HG03159 (cell line): ENCODE measurements around the gene ARID5A.
"Not testable (repeated sequence)": the region's sequence is repeated elsewhere in the genome, so short reads cannot be mapped to it uniquely, and the experiment has no call there.

Experiments used
- ATAC-seq: cut with Tn5 transposase; IDR thresholded peaks from one replicate; pipeline ENCODE4 v1.9.1; 2021; ENCODE audit warnings: mild to moderate bottlenecking, moderate library complexity; ENCODE audit not compliant: unreplicated experiment

The ARID5A gene

DNA sequence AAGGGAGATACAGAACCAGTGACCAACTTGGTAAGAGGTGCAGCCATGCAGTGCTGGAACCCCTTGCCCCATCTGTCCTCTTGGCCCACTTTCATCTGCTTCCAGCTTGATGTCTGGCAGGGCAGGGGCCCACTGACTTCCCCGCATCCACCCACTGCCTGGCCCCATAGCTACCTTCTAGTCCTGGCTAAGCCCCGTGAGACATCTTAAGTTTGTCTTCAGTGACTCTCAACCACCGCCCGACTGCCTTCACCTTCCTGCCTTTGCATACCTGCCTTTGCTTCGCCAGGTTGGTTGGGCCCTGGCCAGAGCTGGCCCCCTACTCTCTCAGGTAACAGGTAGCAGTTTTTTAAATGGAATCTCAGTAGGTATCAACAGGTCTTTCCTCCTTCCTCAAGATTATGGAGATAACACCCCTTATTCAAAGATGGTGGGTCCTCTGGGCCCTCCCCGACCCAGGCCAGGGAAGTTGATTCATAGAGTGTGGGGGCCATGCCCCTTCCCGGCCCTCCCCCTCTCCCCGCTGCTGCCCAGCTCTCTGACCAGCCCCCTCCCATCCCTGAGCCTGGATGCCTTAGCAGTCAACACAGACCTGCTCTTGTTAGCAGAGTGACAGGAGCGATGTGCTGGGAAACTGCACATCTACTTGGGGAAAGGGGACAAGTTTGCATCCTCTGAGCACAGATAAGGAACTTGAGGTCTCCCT is 2.8 kb downstream of the ARID5A start:
- ATAC-seq, result no peak

GRCh38 chr2:96540136-96540535 is 3.6 kb downstream of the ARID5A start:
- no peak for ATAC-seq

- no peak for ATAC-seq
Observed at GRCh38 chr2:96541398-96542152, 5.0 kb downstream of the ARID5A start.

GRCh38 chr2:96542357-96542977 is 5.9 kb downstream of the ARID5A start:
- no peak for ATAC-seq

DNA sequence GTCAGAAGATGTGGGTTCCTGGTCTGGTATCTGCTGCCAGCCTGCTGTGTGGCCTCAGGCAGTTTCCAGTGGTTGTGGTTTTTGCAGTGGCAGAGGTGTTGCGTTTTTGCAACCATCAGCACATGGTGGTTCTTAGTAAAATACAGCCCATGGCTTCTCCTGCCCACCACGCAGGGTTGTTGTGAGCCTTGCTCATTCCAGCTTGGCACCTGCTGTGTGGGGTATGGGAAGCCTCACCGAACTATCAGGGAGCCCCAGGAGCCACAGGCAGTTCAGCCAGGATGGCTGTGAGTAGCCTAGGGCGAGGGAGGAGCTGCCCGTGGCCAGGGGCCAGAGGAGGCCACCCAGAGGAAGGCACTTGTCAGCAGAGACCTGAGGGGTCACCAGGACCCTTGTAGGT is 9.8 kb downstream of the ARID5A start:
- no peak for ATAC-seq

GRCh38 chr2:96546797-96547196 is 10.2 kb downstream of the ARID5A start:
- no peak for ATAC-seq

DNA sequence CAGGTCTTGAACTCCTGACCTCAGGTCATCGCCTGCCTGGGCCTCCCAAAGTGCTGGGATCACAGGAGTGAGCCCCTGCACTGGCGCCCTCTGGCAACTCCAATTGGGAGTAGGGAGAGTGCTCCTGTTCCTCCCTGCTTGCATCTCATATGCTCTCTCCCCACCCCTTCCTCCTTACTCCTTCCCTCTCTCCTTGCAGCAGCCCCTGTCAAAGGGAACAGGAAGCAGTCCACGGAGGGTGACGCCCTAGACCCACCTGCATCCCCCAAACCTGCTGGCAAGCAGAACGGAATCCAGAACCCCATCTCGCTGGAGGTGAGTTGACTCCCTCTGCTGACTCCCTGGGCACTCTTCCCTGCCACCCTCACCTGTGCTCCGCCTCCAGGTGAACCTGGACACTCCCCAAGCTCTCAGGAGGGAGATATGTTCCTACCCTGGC is 10.7 kb downstream of the ARID5A start:
- ATAC-seq, result no peak

- ATAC-seq, result no peak
Observed at GRCh38 chr2:96547731-96548171, 11.2 kb downstream of the ARID5A start.

GRCh38 chr2:96548558-96549465 is 12.3 kb downstream of the ARID5A start:
- no peak for ATAC-seq

- no peak for ATAC-seq
Observed at GRCh38 chr2:96549466-96549785, 12.9 kb downstream of the ARID5A start.

DNA sequence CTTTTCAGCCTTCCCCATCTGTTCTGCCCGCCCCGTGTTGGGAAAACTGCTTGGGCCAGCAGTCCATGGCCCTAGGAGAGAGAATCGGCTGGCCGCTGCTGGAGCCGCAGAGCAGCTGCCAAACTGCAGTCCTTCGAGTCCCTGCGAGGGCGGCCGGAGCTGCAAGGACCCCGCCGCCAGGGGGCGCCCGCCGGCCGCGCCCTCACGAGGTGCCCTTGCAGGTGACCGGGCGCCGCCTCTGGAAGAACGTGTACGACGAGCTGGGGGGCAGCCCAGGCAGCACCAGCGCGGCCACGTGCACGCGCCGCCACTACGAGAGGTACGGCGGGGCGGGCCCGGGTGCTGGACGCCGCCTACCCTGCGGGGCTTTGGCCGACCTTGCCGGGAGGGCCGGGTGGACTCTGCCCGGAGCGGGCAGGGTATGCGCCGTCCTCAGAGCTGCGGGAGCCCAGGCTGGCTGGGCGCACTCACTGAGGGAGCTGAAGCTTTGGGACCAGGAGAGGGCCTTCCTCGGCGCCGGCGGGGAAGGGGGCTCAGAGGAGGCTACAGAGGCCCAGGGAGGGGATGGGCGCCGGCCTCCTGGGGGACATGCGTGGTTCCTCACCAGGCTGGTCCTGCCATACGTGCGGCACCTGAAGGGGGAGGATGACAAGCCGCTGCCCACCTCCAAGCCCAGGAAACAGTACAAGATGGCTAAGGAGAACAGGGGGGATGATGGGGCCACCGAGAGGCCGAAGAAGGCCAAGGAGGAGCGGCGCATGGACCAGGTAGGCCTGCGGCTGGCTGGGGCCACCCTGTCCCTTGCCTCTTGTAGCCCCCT is 13.6 kb downstream of the ARID5A start:
- no peak for ATAC-seq

DNA sequence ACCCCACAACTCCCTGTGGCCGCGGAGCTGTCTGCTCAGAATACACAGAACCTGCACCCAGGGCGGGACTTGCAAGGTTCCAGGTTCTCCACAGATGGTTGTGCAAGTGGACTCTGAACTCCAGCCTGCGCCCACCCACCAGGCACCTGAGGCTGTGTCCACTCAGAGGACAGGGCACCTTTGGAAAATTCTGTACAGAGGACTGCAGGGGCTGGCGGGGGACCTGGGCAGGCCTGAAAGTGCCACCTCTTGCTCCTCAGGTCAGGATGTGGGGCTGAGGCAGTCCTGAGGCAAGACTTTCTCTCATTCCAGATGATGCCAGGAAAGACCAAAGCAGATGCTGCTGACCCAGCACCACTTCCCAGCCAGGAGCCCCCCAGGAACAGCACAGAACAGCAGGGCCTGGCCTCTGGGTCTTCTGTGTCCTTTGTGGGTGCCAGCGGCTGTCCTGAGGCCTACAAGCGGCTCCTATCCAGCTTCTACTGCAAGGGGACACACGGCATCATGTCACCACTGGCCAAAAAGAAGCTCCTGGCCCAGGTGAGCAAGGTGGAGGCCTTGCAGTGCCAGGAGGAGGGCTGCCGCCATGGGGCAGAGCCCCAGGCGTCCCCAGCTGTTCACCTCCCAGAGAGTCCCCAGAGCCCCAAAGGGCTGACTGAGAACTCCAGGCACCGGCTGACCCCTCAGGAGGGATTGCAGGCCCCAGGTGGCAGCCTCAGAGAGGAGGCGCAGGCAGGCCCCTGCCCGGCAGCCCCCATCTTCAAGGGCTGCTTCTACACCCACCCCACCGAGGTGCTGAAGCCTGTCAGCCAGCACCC is 14.4 kb downstream of the ARID5A start:
- no peak for ATAC-seq

GRCh38 chr2:96551605-96552314 is 15.2 kb downstream of the ARID5A start:
- no peak for ATAC-seq

- no peak for ATAC-seq
Observed at GRCh38 chr2:96552315-96553175, 16.0 kb downstream of the ARID5A start.

DNA sequence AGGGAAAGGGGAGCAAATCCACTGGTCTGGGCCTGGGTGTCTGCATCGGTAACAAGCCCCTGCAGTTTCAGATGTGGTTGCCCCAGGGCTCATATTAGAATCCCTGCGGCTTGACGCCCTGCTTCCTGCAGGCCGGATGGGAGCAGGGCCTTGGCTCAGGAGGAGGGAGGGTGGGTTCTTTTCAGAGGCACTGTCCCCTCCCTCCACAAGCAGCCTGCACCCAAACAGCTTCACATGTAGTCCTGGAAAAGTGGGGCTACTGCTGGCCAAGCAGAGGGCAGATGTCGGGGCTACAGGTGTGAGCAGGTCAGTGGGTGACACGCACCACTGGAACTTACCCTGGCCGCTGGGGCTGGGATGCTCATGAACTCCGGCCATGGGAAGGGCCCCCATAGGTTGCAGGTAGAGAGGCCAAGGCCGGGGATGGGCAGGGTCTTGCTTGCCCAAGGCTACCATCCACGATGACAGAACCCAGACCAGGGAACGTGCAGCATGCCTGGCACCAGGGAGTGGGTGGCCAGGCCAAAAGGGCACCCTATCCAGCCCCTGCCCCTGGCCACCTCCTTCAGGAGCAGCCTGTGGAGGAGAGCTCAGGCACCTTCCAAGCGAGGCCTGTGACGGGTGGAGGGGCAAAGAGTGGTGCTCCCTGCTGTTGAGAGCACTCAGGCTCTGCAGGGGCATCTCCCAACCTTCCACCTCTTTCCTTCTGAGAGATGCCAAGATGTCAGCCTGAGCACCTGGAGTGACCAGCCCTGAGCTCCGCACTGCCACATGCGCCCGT is 16.8 kb downstream of the ARID5A start:
- ATAC-seq, result no peak

GRCh38 chr2:96553957-96554292 is 17.4 kb downstream of the ARID5A start:
- not testable (repeated sequence) for ATAC-seq
